Thyroid gland (tissue), 4 donors: ENCODE results near the gene NLRP8.

Experiments used
- CTCF ChIP-seq, 6 experiments: fragments of 200-600 bp in 3 of 6; fragments of 450-650 bp in 3 of 6; sonication (generic) in 3 of 6; IDR thresholded peaks; one replicate each; pipeline ENCODE4 v1.5.1; 2016 to 2019; ENCODE audit warnings: antibody characterized with exemption in 6 of 6, mild to moderate bottlenecking in 2 of 6, inconsistent platforms in 1 of 6, moderate library complexity in 1 of 6
- POLR2A ChIP-seq, 2 donors: fragments of 450-650 bp; IDR thresholded peaks; one replicate each; pipeline ENCODE4 v1.6.1; 2017; ENCODE audit warnings: antibody characterized with exemption in 2 of 2, mild to moderate bottlenecking in 2 of 2, moderate library complexity in 1 of 2

- no peak for TF ChIP-seq CTCF (IDR thresholded peaks at IDR 0.05)
- TF ChIP-seq POLR2A (IDR thresholded peaks at IDR 0.05): no peak
These were observed 24.1 kb upstream of the NLRP8 start for GRCh38 chr19:55923556-55923955.
